Activated CD8-positive, alpha-beta memory T cell treated with anti-CD3 and anti-CD28 coated beads for 4 hours (primary cell): Measurements from ENCODE around the gene RP9.

Experiments used
- DNase-seq, 2 donors: peaks; one replicate each; pipeline ENCODE4 v3.0.0-alpha.2; 2020; ENCODE audit warnings: low read depth in 2 of 2

Gene RP9

DNA sequence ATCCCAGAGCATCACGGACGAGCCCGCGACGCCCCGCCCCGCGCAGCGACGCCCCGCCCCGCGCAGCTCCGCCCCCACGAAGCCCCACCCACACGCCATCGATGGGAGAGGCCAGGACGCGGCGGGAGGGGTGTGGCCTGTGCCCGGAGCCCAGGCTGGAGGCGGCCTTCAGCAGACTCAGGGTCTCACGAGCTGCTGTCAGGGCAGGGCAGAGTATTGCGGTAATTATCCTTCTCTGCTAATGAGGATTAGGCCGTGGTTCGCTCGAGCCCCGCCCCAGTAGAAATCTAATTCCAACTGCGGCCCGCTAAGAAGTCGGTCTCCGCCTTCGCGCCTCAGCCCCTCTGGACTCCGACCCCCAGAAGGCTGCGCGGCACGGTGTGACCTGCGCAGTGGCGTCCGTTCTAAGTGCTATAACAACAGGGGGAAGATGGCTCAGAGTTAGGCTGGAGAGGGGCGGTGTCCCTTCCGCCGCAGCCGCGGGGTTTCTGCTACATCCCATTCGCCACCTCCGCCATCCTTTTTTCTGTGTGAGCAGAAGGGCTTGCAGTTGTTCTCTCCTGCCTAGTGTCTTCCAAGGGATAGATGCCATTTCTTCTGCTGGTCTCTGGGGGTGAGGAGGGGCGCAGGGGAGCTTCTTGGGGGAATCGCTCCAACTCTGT, 46.3 kb downstream of the RP9 start:
- peak; percentile 79 to 86 for DNase-seq

DNA sequence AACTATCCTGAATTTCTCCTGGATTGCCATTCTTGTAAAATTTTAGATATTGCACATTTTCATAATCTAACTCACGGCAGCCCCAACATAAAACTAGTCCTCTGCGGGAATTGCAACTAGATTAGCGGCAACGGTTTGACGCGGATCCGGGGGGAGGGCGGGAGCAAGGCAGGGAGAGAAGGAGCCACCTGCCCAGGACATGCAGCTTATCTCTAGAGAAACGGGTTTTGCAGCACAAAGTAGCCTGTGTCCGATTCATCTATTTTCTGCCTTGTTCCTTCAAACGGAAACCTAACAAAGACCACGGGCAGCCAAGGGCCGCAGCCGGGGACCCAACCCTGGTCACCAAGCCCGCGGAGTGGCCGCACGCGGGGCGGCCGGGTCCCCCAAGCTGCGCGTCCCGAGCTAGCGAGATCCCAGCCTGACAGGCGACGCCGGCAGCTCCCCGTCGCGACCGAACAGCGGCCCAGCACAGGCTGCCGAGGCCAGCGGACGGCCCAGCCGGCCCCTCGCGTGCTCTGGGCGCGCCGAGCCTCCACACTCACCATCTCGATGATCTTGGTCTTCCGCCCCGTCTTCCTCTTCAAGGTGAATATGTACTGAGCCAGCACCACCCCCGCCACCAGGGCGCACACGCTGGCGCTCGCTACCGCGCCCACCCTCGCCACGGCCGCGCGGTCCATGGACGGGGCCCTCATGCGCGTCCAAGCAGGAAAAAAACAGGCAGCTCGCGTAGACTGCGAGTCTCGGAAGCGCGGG, 47.0 kb downstream of the RP9 start, which contains the start of gene NT5C3A:
TSS of gene NT5C3A (minus strand) at position 754 of the 759 bp plus-strand sequence. CDS start at position 683, 71 bp downstream.
- no peak for DNase-seq

DNA sequence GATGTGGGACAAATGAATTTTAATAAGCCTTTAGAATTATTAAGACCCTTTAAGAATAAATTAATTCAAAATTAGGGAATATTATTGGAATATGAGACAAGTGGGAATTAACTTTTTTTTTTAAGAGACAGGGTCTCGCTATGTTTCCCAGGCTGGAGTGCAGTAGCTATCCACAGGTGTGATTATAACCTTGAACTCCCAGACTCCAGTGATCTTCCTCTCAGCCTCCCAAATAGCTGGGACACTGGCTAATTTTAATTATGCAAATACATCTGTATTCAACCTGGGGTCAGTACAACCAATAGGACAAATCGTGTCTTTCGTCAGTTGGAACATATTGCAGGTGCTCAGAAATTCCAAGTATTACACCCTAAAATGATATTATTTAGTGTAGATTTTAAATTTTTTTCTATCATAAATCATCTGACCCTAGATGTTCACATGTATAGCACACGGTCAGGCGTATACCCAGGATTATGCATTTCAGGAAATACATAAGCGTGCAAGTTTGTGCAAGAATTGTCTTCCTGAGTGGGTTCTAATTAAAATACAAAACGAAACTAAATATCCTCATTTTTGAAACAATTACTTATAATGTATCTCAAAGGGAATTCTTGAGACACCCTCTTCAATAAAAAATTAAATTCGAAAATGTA, 47.8 kb downstream of the RP9 start:
- no peak for DNase-seq

DNA sequence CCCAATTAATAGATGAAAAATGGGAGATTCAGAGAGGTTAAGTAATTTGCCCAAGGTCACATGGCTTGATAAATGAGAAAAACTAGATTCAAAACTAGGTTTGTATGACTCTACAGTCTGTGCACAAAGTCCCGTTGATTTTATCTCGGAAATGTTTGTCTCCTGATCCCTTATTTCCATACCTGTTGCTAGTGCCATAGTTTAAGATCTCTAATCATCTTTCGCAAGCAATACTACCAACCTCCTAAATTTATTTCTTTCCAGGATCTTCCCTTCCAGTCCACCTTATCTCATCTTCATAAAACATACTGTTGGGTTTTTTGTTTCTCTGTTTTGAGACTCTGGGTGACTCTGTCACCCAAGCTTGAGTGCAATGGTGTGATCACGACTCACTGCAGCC, 49.6 kb downstream of the RP9 start:
- no peak for DNase-seq

DNA sequence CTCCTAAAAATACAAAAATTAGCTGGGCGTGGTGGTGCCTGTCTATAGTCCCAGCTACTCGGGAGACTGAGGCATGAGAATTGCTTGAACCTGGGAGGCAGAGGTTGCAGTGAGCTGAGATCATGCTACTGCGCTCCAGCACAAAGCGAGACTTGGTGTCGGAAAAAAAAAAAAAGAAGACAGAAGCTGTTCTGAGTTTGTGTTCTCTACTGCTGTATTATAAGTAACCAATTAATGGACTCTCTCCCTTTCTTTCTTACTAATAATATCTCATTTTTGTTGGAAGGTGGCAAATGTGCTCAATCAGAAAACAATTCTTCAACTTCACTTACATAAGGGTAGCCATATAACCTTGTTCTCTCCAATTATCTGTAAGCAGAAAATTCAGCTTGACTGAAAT, 54.0 kb downstream of the RP9 start:
- DNase-seq = no peak

DNA sequence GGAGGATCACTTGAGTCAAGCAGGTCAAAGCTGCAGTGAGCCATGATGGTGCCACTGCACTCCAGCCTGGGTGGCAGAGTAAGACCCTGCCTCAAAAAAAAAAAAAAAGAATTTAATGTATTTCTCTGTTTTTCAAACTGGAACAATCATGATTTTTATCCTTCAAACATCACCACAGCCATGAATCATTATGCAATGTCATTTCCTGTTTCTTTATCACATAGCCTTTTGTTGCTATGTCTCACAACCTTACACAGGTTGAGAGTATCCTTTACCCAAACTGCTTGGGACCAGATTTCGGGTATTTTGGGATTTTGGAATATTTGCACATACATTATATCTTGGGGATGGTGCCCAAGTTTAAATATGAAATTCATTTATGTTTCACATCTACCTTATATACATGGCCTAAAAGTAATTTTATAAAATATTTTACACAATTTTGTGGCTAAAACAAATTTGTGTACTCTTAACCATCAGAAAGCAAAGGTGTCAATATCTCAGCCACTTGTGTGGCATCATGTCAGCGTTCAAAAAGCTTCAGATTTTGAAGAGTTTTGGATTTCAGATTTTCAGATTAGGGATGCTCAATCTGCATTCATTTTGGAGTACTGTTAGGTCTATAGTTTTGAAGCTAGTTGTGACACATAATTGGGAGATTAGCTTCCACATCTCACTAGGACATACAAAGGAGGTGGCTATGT, 54.8 kb downstream of the RP9 start:
- DNase-seq = no peak

DNA sequence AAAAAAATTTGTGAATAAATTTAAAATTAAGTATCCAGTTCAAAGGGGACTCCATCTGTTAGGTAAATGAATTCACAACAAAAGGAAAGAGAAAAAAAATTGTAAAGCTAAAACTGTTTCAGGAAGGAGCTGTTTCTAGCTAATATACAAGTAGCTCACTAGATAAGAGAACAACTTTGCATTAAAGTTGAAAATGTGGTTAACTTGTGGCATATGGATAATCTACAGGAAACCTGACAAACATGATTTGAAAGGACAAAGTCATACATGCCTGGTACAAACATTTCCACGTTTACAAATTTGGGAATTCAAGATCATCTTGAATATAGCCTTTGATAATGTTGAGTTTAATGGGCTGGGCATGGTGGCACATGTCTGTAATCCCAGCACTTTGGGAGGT, 55.5 kb downstream of the RP9 start:
- DNase-seq = no peak

DNA sequence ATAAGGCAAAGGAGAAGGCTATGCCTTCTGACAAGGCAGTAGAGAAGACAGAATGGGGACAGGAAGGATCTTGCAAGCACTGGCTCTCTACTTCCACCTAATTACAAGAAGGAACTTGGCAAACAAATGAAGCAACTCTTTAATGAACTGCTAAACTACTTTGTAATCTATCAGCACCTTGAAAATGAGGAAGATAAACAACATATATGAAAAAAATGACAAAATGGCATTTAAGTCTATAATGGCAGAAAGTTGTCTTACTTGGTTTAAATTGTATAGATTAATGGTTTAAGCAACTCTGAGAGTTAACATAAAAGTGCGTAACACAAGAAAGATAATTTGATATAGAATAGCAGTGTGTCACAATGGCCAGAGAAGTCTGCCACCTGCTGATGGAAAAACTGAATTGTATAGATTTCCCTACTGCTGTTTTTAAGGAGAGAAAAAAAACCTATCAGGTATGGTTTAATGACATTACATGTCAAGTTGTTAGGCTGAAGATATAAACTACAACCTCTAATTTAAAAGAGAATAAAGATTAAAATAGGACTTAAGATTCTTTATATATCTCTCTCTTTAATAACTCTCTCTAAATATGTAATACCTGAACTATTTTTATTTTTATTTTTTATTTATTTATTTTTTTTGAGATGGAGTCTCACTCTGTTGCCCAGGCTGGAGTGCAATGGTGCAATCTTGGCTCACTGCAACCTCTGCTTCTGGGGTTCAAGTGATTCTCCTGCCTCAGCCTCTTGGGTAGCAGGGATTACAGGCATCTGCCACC, 58.5 kb downstream of the RP9 start:
- no peak for DNase-seq

DNA sequence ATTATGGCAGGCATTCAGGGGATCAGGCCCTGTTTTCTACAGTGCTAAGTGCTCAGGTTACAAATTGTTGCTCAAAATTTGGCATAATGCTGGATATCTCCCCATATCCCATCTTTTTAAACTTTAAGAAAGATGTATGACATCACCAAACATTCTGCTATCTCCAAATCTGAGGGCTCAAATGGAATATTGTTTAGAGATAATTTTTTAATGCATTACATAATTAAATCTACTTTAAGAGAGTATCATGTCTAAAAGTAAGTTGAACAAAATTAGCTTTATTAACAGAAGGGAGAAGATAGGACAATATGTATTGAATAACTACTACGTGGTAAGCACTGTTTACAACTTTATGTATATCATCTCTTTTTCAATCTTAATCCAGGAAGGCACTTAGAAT, 60.5 kb downstream of the RP9 start:
- no peak for DNase-seq

DNA sequence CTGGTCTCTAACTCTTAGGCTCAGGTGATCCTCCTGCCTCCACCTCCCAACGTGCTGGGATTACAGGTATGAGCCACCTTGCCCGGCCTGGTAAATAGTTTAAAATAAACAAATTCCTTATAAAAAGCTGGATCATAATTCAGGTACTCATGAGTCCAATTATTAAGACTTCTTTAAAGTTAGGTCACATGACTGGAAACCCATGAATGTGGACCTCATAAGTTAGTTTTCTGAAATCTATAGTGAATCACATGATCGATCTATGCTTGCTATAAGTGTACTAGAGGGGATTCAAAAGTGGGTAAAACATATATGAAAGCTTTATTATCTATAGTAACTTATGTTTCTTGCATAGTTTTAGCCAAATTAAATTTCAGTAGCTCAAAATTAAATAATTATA, 60.9 kb downstream of the RP9 start:
- no peak for DNase-seq

DNA sequence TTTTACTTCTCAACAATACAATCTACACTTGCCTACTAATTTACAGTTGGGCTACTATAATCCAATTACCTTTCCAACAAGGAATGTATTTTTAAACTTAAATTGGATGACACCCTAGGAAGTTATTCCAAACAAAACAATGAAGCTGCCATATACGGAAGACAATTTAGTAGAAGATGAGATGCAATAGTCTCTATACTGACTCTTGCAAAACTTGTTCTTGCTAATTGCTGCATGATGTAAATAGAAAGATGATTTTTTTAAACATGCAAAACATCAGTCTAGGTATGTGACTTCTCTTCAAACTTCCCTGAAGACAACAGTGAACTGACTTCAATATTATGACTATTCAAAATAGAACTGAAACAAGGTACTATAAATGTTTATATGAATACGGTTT, 64.2 kb downstream of the RP9 start:
- no peak for DNase-seq
